Ovary (tissue), 3 donors: Measurements from ENCODE around the gene LTBP2.

Experiments
- POLR2A ChIP-seq: fragments of 450-650 bp; IDR thresholded peaks from one replicate; pipeline ENCODE4 v1.6.1; 2017; ENCODE audit warnings: antibody characterized with exemption, mild to moderate bottlenecking, moderate library complexity
- TF ChIP-seq, protein P1 (sequence below), 3 donors: fragments of 450-650 bp in 2 of 3; fragments of 200-600 bp in 1 of 3; IDR thresholded peaks; one replicate each; pipeline versions ENCODE4 v1.5.1 to v1.8.0; 2016 to 2022; ENCODE audit warnings: antibody characterized with exemption in 3 of 3, mild to moderate bottlenecking in 1 of 3
- donor health status: DM: no; HTN: no; CAD: no.

- TF ChIP-seq, protein P1, sequence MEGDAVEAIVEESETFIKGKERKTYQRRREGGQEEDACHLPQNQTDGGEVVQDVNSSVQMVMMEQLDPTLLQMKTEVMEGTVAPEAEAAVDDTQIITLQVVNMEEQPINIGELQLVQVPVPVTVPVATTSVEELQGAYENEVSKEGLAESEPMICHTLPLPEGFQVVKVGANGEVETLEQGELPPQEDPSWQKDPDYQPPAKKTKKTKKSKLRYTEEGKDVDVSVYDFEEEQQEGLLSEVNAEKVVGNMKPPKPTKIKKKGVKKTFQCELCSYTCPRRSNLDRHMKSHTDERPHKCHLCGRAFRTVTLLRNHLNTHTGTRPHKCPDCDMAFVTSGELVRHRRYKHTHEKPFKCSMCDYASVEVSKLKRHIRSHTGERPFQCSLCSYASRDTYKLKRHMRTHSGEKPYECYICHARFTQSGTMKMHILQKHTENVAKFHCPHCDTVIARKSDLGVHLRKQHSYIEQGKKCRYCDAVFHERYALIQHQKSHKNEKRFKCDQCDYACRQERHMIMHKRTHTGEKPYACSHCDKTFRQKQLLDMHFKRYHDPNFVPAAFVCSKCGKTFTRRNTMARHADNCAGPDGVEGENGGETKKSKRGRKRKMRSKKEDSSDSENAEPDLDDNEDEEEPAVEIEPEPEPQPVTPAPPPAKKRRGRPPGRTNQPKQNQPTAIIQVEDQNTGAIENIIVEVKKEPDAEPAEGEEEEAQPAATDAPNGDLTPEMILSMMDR (IDR thresholded peaks at IDR 0.05): no peak
- no peak for TF ChIP-seq POLR2A
Measured at GRCh38 chr14:74549588-74549987, 62.4 kb downstream of the LTBP2 start.
